ENCODE data around the gene MRPS21.

The MRPS21 gene

GRCh38 chr1:150273311-150273710 lies 20.4 kb upstream of the MRPS21 start:
- H3K9me3 ChIP-seq (ENCODE audit: insufficient read depth, low read length, severe bottlenecking), result no peaks in the 10 kb centered on the region
- H3K9ac ChIP-seq (ENCODE audit: low read depth, low read length), result no peak overlapping the region
- H3K4me1 ChIP-seq (ENCODE audit: insufficient read depth, low read length), result peaks cover 9% of the 10 kb centered on the region
- no peak overlapping the region for H3K27ac ChIP-seq (ENCODE audit: low read length)
- ATAC-seq (ENCODE audit: insufficient read depth, low read depth) (no peak), DNase-seq (no peak)
- H3K36me3 ChIP-seq (ENCODE audit: insufficient read depth, low read length), result no peaks in the 10 kb centered on the region; the same call in 1 of the 2 replicates
- TF ChIP-seq, protein P1, sequence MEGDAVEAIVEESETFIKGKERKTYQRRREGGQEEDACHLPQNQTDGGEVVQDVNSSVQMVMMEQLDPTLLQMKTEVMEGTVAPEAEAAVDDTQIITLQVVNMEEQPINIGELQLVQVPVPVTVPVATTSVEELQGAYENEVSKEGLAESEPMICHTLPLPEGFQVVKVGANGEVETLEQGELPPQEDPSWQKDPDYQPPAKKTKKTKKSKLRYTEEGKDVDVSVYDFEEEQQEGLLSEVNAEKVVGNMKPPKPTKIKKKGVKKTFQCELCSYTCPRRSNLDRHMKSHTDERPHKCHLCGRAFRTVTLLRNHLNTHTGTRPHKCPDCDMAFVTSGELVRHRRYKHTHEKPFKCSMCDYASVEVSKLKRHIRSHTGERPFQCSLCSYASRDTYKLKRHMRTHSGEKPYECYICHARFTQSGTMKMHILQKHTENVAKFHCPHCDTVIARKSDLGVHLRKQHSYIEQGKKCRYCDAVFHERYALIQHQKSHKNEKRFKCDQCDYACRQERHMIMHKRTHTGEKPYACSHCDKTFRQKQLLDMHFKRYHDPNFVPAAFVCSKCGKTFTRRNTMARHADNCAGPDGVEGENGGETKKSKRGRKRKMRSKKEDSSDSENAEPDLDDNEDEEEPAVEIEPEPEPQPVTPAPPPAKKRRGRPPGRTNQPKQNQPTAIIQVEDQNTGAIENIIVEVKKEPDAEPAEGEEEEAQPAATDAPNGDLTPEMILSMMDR (IDR thresholded peaks at IDR 0.05; ENCODE audit: borderline replicate concordance, extremely low read depth, low read length, poor library complexity, severe bottlenecking), result no peak
- TF ChIP-seq EZH2 (IDR thresholded peaks at IDR 0.05; ENCODE audit: borderline replicate concordance, low read depth, low read length, severe bottlenecking), result no peak
- H4K20me1 ChIP-seq (ENCODE audit: insufficient read depth, low read length), result no peaks in the 10 kb centered on the region
- H3K27me3 ChIP-seq (ENCODE audit: insufficient read depth, low read length, poor library complexity), result no peaks in the 10 kb centered on the region
- no peak overlapping the region for H3K4me2 ChIP-seq (ENCODE audit: insufficient read depth, low read length)
- H3K79me2 ChIP-seq (ENCODE audit: insufficient read depth, low read length), result peaks cover 7% of the 10 kb centered on the region
- H2AFZ ChIP-seq (ENCODE audit: low read depth, low read length), result no peak overlapping the region
- H3K4me3 ChIP-seq (ENCODE audit: low read depth in 1 of 2, low read length in 2 of 2), result no peak overlapping the region

- Histone ChIP-seq H3K27me3 (ENCODE audit: insufficient read depth, low read length, poor library complexity) (peaks cover 17% of the 10 kb centered on the region), H3K4me2 (ENCODE audit: insufficient read depth, low read length) (no peak overlapping the region), H3K9me3 (ENCODE audit: insufficient read depth, low read length, severe bottlenecking) (no peaks in the 10 kb centered on the region), H3K36me3 (ENCODE audit: insufficient read depth, low read length) (no peaks in the 10 kb centered on the region), H3K4me1 (ENCODE audit: insufficient read depth, low read length) (no peaks in the 10 kb centered on the region), H4K20me1 (ENCODE audit: insufficient read depth, low read length) (no peaks in the 10 kb centered on the region), H2AFZ (ENCODE audit: low read depth, low read length) (no peak overlapping the region), H3K27ac (ENCODE audit: low read length) (no peak overlapping the region), H3K9ac (ENCODE audit: low read depth, low read length) (no peak overlapping the region), H3K4me3 (ENCODE audit: low read depth in 1 of 2, low read length in 2 of 2) (no peak overlapping the region), H3K79me2 (ENCODE audit: insufficient read depth, low read length) (no peaks in the 10 kb centered on the region)
- DNase-seq (no peak), ATAC-seq (ENCODE audit: insufficient read depth, low read depth) (no peak)
- TF ChIP-seq, protein P1 (IDR thresholded peaks at IDR 0.05; ENCODE audit: borderline replicate concordance, extremely low read depth, low read length, poor library complexity, severe bottlenecking), result no peak
- TF ChIP-seq EZH2 (IDR thresholded peaks at IDR 0.05; ENCODE audit: borderline replicate concordance, low read depth, low read length, severe bottlenecking), result no peak
These were observed 13.4 kb upstream of the MRPS21 start for GRCh38 chr1:150280138-150280707.

- H3K36me3 ChIP-seq (ENCODE audit: insufficient read depth, low read length), result no peaks in the 10 kb centered on the region
- DNase-seq, result peak; percentile 27
- no peak overlapping the region for H3K4me2 ChIP-seq (ENCODE audit: insufficient read depth, low read length)
- H3K9me3 ChIP-seq (ENCODE audit: insufficient read depth, low read length, severe bottlenecking), result no peaks in the 10 kb centered on the region
- TF ChIP-seq, protein P1 (IDR thresholded peaks at IDR 0.05; ENCODE audit: borderline replicate concordance, extremely low read depth, low read length, poor library complexity, severe bottlenecking), result no peak
- no peak for TF ChIP-seq EZH2 (IDR thresholded peaks at IDR 0.05; ENCODE audit: borderline replicate concordance, low read depth, low read length, severe bottlenecking)
- ATAC-seq (ENCODE audit: insufficient read depth, low read depth), result 0 out of 3 replicates have a peak, but pooled peaks have one; percentile 35
- H3K9ac ChIP-seq (ENCODE audit: low read depth, low read length), result no peak overlapping the region
- no peaks in the 10 kb centered on the region for H4K20me1 ChIP-seq (ENCODE audit: insufficient read depth, low read length)
- H3K4me3 ChIP-seq (ENCODE audit: low read depth in 1 of 2, low read length in 2 of 2), result no peak overlapping the region
- H3K4me1 ChIP-seq (ENCODE audit: insufficient read depth, low read length), result no peaks in the 10 kb centered on the region
- H2AFZ ChIP-seq (ENCODE audit: low read depth, low read length), result no peak overlapping the region
- peaks cover 17% of the 10 kb centered on the region for H3K27me3 ChIP-seq (ENCODE audit: insufficient read depth, low read length, poor library complexity)
- no peaks in the 10 kb centered on the region for H3K79me2 ChIP-seq (ENCODE audit: insufficient read depth, low read length)
- H3K27ac ChIP-seq (ENCODE audit: low read length), result no peak overlapping the region
These were observed 12.4 kb upstream of the MRPS21 start for GRCh38 chr1:150281221-150281757.

All from DND-41 (cell line).